IMR-90 (cell line): ENCODE results near the gene PSKH1. TPM values are rescaled to one million over a fixed set of nuclear protein-coding genes. Genes with fewer than 3 reads are reported as not detected.

Experiments used
- microRNA-seq, 2 experiments: library from miRNA; stranded (forward) in 1 of 2; unstranded in 1 of 2; fragments of 10-50 nt in 1 of 2; fragments of <30 nt in 1 of 2; gene quantifications in 1 of 2; microRNA quantifications in 1 of 2; one replicate each; pipeline versions ENCODE3 to v1.1.0; 2013 to 2020; ENCODE audit not compliant: insufficient read depth in 1 of 2, insufficient read length in 1 of 2, unreplicated experiment in 1 of 2
- polyA plus RNA-seq, 3 experiments: library from polyadenylated mRNA; depleted of rRNA; stranded (reverse); fragments of >200 nt; gene quantifications; 2 replicates each; pipeline ENCODE4 v1.2.3, GENCODE V29; 2012; ENCODE audit warnings: low replicate concordance in 1 of 3
- small RNA-seq, 5 experiments: library from RNA; depleted of rRNA; stranded (forward); fragments of <200 nt; gene quantifications; one replicate each; pipeline ENCODE3, GENCODE V24; 2012
- total RNA-seq: library from RNA; depleted of rRNA; stranded (reverse); fragments of >200 nt; gene quantifications from 2 replicates; pipeline ENCODE4 v1.2.3, GENCODE V29; 2012; rRNA removed

PSKH1 gene
- total and polyA plus RNA-seq, 2 of the 4 experiments (the other 2 are of a cell fraction) = 11.5 to 26.7 TPM

Small RNAs within 50 kb of the gene (microRNA-seq; reads per million reads assigned to microRNA genes)
- not detected for gene AC040162.2 (ENCODE audit: insufficient read depth, insufficient read length)
- not detected for gene NRN1L (ENCODE audit: insufficient read depth, insufficient read length)

Small RNAs within 50 kb of the gene (small RNA-seq; reads per million reads assigned to genes)
- 0 reads per million in 5 experiments for gene AC040162.2
- gene NRN1L = 0 reads per million in 5 experiments

Other genes starting within 250 kb of the PSKH1 start
- 0.18 and 0.28 TPM in 2 replicates for gene CARMIL2, start 248.1 kb upstream of the PSKH1 start, total RNA-seq
- gene CARMIL2, start 248.1 kb upstream of the PSKH1 start, polyA plus RNA-seq (2012; rRNA removed) = 0.77 and 0.97 TPM in 2 replicates
- 12.8 and 15.6 TPM in 2 replicates for gene ACD, start 233.0 kb upstream of the PSKH1 start, total RNA-seq
- 31.1 and 38.9 TPM in 2 replicates for gene ACD, start 233.0 kb upstream of the PSKH1 start, polyA plus RNA-seq (2012; rRNA removed)
- 0.28 and 0.36 TPM in 2 replicates for gene PARD6A, start 232.3 kb upstream of the PSKH1 start, total RNA-seq
- 0.55 and 0.65 TPM in 2 replicates for gene PARD6A, start 232.3 kb upstream of the PSKH1 start, polyA plus RNA-seq (2012; rRNA removed)
- gene ENKD1, start 226.5 kb upstream of the PSKH1 start, total RNA-seq = 2.9 and 3.1 TPM in 2 replicates
- gene ENKD1, start 226.5 kb upstream of the PSKH1 start, polyA plus RNA-seq (2012; rRNA removed) = 6.3 and 7.8 TPM in 2 replicates
- 0.28 and 0.54 TPM in 2 replicates for gene C16orf86, start 226.4 kb upstream of the PSKH1 start, total RNA-seq
- 0.63 and 0.70 TPM in 2 replicates for gene C16orf86, start 226.4 kb upstream of the PSKH1 start, polyA plus RNA-seq (2012; rRNA removed)
- gene GFOD2, start 173.9 kb upstream of the PSKH1 start, total RNA-seq = 15.8 and 18.1 TPM in 2 replicates
- 12.3 and 13.3 TPM in 2 replicates for gene GFOD2, start 173.9 kb upstream of the PSKH1 start, polyA plus RNA-seq (2012; rRNA removed)
- 2.2 and 2.7 TPM in 2 replicates for gene RANBP10, start 86.7 kb upstream of the PSKH1 start, total RNA-seq
- 12.1 and 13.0 TPM in 2 replicates for gene RANBP10, start 86.7 kb upstream of the PSKH1 start, polyA plus RNA-seq (2012; rRNA removed)
- gene TSNAXIP1, start 86.4 kb upstream of the PSKH1 start, total RNA-seq = 0.56 and 0.72 TPM in 2 replicates
- 1.4 and 1.6 TPM in 2 replicates for gene TSNAXIP1, start 86.4 kb upstream of the PSKH1 start, polyA plus RNA-seq (2012; rRNA removed)
- 13.3 and 13.9 TPM in 2 replicates for gene THAP11, start 50.9 kb upstream of the PSKH1 start, total RNA-seq
- gene THAP11, start 50.9 kb upstream of the PSKH1 start, polyA plus RNA-seq (2012; rRNA removed) = 14.5 and 16.7 TPM in 2 replicates
- gene NUTF2, start 46.3 kb upstream of the PSKH1 start, total RNA-seq = 42.7 and 55.0 TPM in 2 replicates
- 361 and 399 TPM in 2 replicates for gene NUTF2, start 46.3 kb upstream of the PSKH1 start, polyA plus RNA-seq (2012; rRNA removed)
- 33.3 TPM in 2 replicates for gene CENPT, start 45.6 kb upstream of the PSKH1 start, total RNA-seq
- gene CENPT, start 45.6 kb upstream of the PSKH1 start, polyA plus RNA-seq (2012; rRNA removed) = 83.1 and 86.4 TPM in 2 replicates
- 33.2 and 34.2 TPM in 2 replicates for gene EDC4, start 20.2 kb upstream of the PSKH1 start, total RNA-seq
- gene EDC4, start 20.2 kb upstream of the PSKH1 start, polyA plus RNA-seq (2012; rRNA removed) = 64.0 and 66.1 TPM in 2 replicates
- gene NRN1L, start 8.4 kb upstream of the PSKH1 start, total RNA-seq = not detected in 2 replicates
- gene NRN1L, start 8.4 kb upstream of the PSKH1 start, polyA plus RNA-seq (2012; rRNA removed) = 0.27 and 0.32 TPM in 2 replicates
- gene CTRL, start 38.6 kb downstream of the PSKH1 start, total RNA-seq = 0.18 and 0.28 TPM in 2 replicates
- gene CTRL, start 38.6 kb downstream of the PSKH1 start, polyA plus RNA-seq (2012; rRNA removed) = 0.89 and 1.1 TPM in 2 replicates
- 25.6 and 28.7 TPM in 2 replicates for gene PSMB10, start 43.6 kb downstream of the PSKH1 start, total RNA-seq
- 36.7 and 50.5 TPM in 2 replicates for gene PSMB10, start 43.6 kb downstream of the PSKH1 start, polyA plus RNA-seq (2012; rRNA removed)
- 1.4 and 1.7 TPM in 2 replicates for gene LCAT, start 50.9 kb downstream of the PSKH1 start, total RNA-seq
- gene LCAT, start 50.9 kb downstream of the PSKH1 start, polyA plus RNA-seq (2012; rRNA removed) = 18.8 and 22.5 TPM in 2 replicates
- 36.4 and 36.6 TPM in 2 replicates for gene SLC12A4, start 75.4 kb downstream of the PSKH1 start, total RNA-seq
- 114 and 132 TPM in 2 replicates for gene SLC12A4, start 75.4 kb downstream of the PSKH1 start, polyA plus RNA-seq (2012; rRNA removed)
- not detected in 2 replicates for gene DPEP3, start 87.2 kb downstream of the PSKH1 start, total RNA-seq
- gene DPEP3, start 87.2 kb downstream of the PSKH1 start, polyA plus RNA-seq (2012; rRNA removed) = not detected in 2 replicates
- gene DPEP2, start 106.2 kb downstream of the PSKH1 start, total RNA-seq = not detected in 2 replicates
- not detected in 2 replicates for gene DPEP2, start 106.2 kb downstream of the PSKH1 start, polyA plus RNA-seq (2012; rRNA removed)
- not detected in 2 replicates for gene DPEP2NB, start 122.7 kb downstream of the PSKH1 start, total RNA-seq
- gene DPEP2NB, start 122.7 kb downstream of the PSKH1 start, polyA plus RNA-seq (2012; rRNA removed) = not detected in 2 replicates
- gene DDX28, start 130.0 kb downstream of the PSKH1 start, total RNA-seq = 8.9 and 10.0 TPM in 2 replicates
- gene DDX28, start 130.0 kb downstream of the PSKH1 start, polyA plus RNA-seq (2012; rRNA removed) = 9.0 and 9.2 TPM in 2 replicates
- gene DUS2, start 130.0 kb downstream of the PSKH1 start, total RNA-seq = 28.1 and 30.5 TPM in 2 replicates
- 15.8 TPM in 2 replicates for gene DUS2, start 130.0 kb downstream of the PSKH1 start, polyA plus RNA-seq (2012; rRNA removed)
- 14.7 and 21.5 TPM in 2 replicates for gene NFATC3, start 192.1 kb downstream of the PSKH1 start, total RNA-seq
- gene NFATC3, start 192.1 kb downstream of the PSKH1 start, polyA plus RNA-seq (2012; rRNA removed) = 6.3 TPM in 2 replicates